VCaP (cell line): ENCODE results near the gene RBMS3.

Experiments used
- H3K27ac ChIP-seq: fragments of 450-650 bp; 2 replicates; pipeline ENCODE4 v1.5.1; 2017
- CTCF ChIP-seq: fragments of 450-650 bp; conservative IDR thresholded peaks from 2 replicates; pipeline ENCODE4 v1.5.1; 2017; ENCODE audit warnings: mild to moderate bottlenecking, moderate library complexity

The RBMS3 gene

GRCh38 chr3:29694783-29695182 lies 413.9 kb downstream of the RBMS3 start:
- TF ChIP-seq CTCF = no peak
- H3K27ac ChIP-seq = no peak overlapping the region

GRCh38 chr3:29695201-29695600 lies 414.3 kb downstream of the RBMS3 start:
- H3K27ac ChIP-seq = no peak overlapping the region

GRCh38 chr3:29695643-29696198 lies 414.9 kb downstream of the RBMS3 start:
- H3K27ac ChIP-seq = no peak overlapping the region
- TF ChIP-seq CTCF = no peak

More at GRCh38 chr3:29695201-29695600, 414.3 kb downstream of the RBMS3 start:
- no peak for TF ChIP-seq CTCF

- no peak for TF ChIP-seq CTCF
- H3K27ac ChIP-seq = no peak overlapping the region
Measured at GRCh38 chr3:29696311-29696710, 415.4 kb downstream of the RBMS3 start.

- H3K27ac ChIP-seq = no peak overlapping the region
- TF ChIP-seq CTCF = no peak
Measured at GRCh38 chr3:29697989-29698388, 417.1 kb downstream of the RBMS3 start.

GRCh38 chr3:29700256-29700655 lies 419.4 kb downstream of the RBMS3 start:
- no peak for TF ChIP-seq CTCF
- no peak overlapping the region for H3K27ac ChIP-seq

GRCh38 chr3:29701326-29701983 lies 420.6 kb downstream of the RBMS3 start:
- H3K27ac ChIP-seq = no peak overlapping the region
- TF ChIP-seq CTCF = no peak
